GM12878 (cell line): ENCODE measurements around the gene F2RL3. TPM values are rescaled to one million over a fixed set of nuclear protein-coding genes. Genes with fewer than 3 reads are reported as not detected.

ENCODE experiments used
- ATAC-seq: fragments of 200-7000 bp; cut with Tn5 transposase; 3 replicates; pipeline ENCODE4 v1.9.1; 2020; ENCODE audit warnings: mild to moderate bottlenecking, moderate library complexity
- BruUV-seq: library from RNA; stranded (reverse); fragments of 400-500 nt; replicated peaks from 2 replicates; lab custom pipeline; 2021; lab: Mats Ljungman, UMichigan
- CTCF ChIA-PET: fragments of 300-600 bp; sonication (Branson Sonifier 250); formaldehyde crosslinking; extraction: SDS; loops from one replicate; lab custom pipeline; 2021; ENCODE audit warnings: inconsistent platforms; lab: Yijun Ruan, JAX
- POLR2A ChIA-PET: fragments of 350-600 bp; formaldehyde crosslinking; extraction: SDS; loops from one replicate; lab custom pipeline; 2021; ENCODE audit warnings: inconsistent platforms; lab: Charles Lee
- RAD21 ChIA-PET: fragments of 300-600 bp; sonication (Branson Sonifier 250); formaldehyde crosslinking; loops from one replicate; lab custom pipeline; 2023; ENCODE audit warnings: antibody characterized with exemption; ENCODE audit not compliant: unreplicated experiment; lab: Charles Lee
- SMC1A ChIA-PET: fragments of 300-600 bp; sonication (Branson Sonifier 250); formaldehyde crosslinking; loops from one replicate; lab custom pipeline; 2023; ENCODE audit not compliant: unreplicated experiment, uncharacterized antibody; lab: Charles Lee
- DNase-seq: peaks from one replicate; pipeline ENCODE4 v3.0.0-alpha.2; 2011; ENCODE audit warnings: low read depth, low spot score
- FAIRE-seq: peaks from 3 replicates; lab custom pipeline; 2011; peaks lifted over from hg19 to GRCh38; lab: Jason Lieb, UNC
- H2AFZ ChIP-seq: 2 replicates; pipeline ENCODE4 v1.6.0; 2011; ENCODE audit warnings: low read depth, low read length, control low read depth; ENCODE audit not compliant: control insufficient read depth
- H3K27ac ChIP-seq: 2 replicates; pipeline ENCODE4 v1.5.1; 2011; ENCODE audit warnings: control low read depth; ENCODE audit not compliant: control insufficient read depth, insufficient read depth
- H3K27me3 ChIP-seq, 2 experiments: replicated peaks in 1 of 2; 2 replicates each; pipeline versions ENCODE4 v1.6.0 to v1.6.1; 2011; ENCODE audit warnings: low read length in 1 of 2; ENCODE audit not compliant: control insufficient read depth in 2 of 2, insufficient read depth in 2 of 2
- H3K36me3 ChIP-seq, 2 experiments: 2 replicates each; pipeline ENCODE4 v1.5.1; 2011; ENCODE audit warnings: low read length in 1 of 2; ENCODE audit not compliant: control insufficient read depth in 2 of 2, insufficient read depth in 2 of 2
- H3K4me1 ChIP-seq: 2 replicates; pipeline ENCODE4 v1.6.1; 2011; ENCODE audit warnings: mild to moderate bottlenecking, low read length, moderate library complexity, mixed read lengths; ENCODE audit not compliant: control insufficient read depth, insufficient read depth
- H3K4me2 ChIP-seq: 2 replicates; pipeline ENCODE4 v1.6.0; 2011; ENCODE audit warnings: control low read depth; ENCODE audit not compliant: control insufficient read depth, insufficient read depth
- H3K4me3 ChIP-seq: fragments of 200-600 bp; sonication (generic); 2 replicates; pipeline ENCODE4 v1.5.1; 2016
- H3K79me2 ChIP-seq: 2 replicates; pipeline ENCODE4 v1.6.0; 2011; ENCODE audit warnings: low read length; ENCODE audit not compliant: control insufficient read depth, insufficient read depth
- H3K9ac ChIP-seq: 2 replicates; pipeline ENCODE4 v1.8.0; 2011; ENCODE audit warnings: low read length, control low read depth, mixed read lengths; ENCODE audit not compliant: control insufficient read depth, insufficient read depth
- H3K9me3 ChIP-seq: replicated peaks from 3 replicates; pipeline ENCODE4 v1.5.1; 2011; ENCODE audit warnings: mild to moderate bottlenecking, low read length; ENCODE audit not compliant: control insufficient read depth, insufficient read depth
- H4K20me1 ChIP-seq: 2 replicates; pipeline ENCODE4 v1.6.0; 2011; ENCODE audit not compliant: control insufficient read depth, insufficient read depth
- BHLHE40 ChIP-seq, 2 experiments: fragments of 450-650 bp in 1 of 2; IDR thresholded peaks; 2 replicates each; pipeline ENCODE4 v1.6.1; 2011 to 2017; ENCODE audit warnings: low read depth in 2 of 2, borderline replicate concordance in 1 of 2, improper control_type of control experiment in 1 of 2, low read length in 1 of 2, mild to moderate bottlenecking in 1 of 2
- HDAC2 ChIP-seq: fragments of 200-600 bp; sonication (generic); IDR thresholded peaks from 2 replicates; pipeline ENCODE4 v1.6.1; 2017
- IKZF2 ChIP-seq, 2 experiments: fragments of 450-650 bp; IDR thresholded peaks; 2 replicates each; pipeline ENCODE4 v1.6.1; 2017; ENCODE audit warnings: mild to moderate bottlenecking in 2 of 2, moderate library complexity in 2 of 2
- MEF2A ChIP-seq: IDR thresholded peaks from 2 replicates; pipeline ENCODE4 v1.6.1; 2011; ENCODE audit warnings: low read depth, mild to moderate bottlenecking, low read length, moderate library complexity; ENCODE audit not compliant: insufficient read depth
- NR2C2 ChIP-seq: IDR thresholded peaks from 2 replicates; pipeline ENCODE4 v1.6.1; 2011; ENCODE audit warnings: borderline replicate concordance, low read depth; ENCODE audit not compliant: control insufficient read depth, insufficient read length
- NRF1 ChIP-seq: conservative IDR thresholded peaks from 2 replicates; pipeline ENCODE4 v1.6.1; 2011; ENCODE audit warnings: mild to moderate bottlenecking, low read depth, low read length, improper control_type of control experiment
- PML ChIP-seq: IDR thresholded peaks from 2 replicates; pipeline ENCODE4 v1.6.1; 2012; ENCODE audit warnings: low read length, inconsistent platforms
- SMAD1 ChIP-seq: fragments of 450-650 bp; IDR thresholded peaks from 2 replicates; pipeline ENCODE4 v1.6.1; 2018; ENCODE audit warnings: mild to moderate bottlenecking, low read depth; ENCODE audit not compliant: partially characterized antibody
- SPI1 ChIP-seq: IDR thresholded peaks from 2 replicates; pipeline ENCODE4 v1.6.1; 2011; ENCODE audit warnings: low read depth, mild to moderate bottlenecking, low read length, moderate library complexity, borderline replicate concordance; ENCODE audit not compliant: insufficient read depth
- TAF1 ChIP-seq: IDR thresholded peaks from 2 replicates; pipeline ENCODE4 v1.6.1; 2011; ENCODE audit warnings: mild to moderate bottlenecking, low read depth, low read length, borderline replicate concordance
- ZNF622 ChIP-seq: fragments of 450-650 bp; IDR thresholded peaks from 2 replicates; pipeline ENCODE4 v1.6.1; 2017; ENCODE audit warnings: mild to moderate bottlenecking, inconsistent platforms
- WGBS: methylation state at CpG from one replicate; pipeline ENCODE4 v1.1.6; 2016; ENCODE audit warnings: low lambda C conversion rate; ENCODE audit not compliant: insufficient replicate concordance, insufficient coverage; ENCODE audit errors: missing lambda C conversion rate; 5-methylcytosine and 5-hydroxymethylcytosine counted together
- in situ Hi-C: fragments of 300-500 bp; cut with MboI; formaldehyde crosslinking; loops from 9 replicates; pipeline ENCODE4 v1.14.3; 2018; ENCODE audit warnings: mixed read lengths
- intact Hi-C: fragments of 100-400 bp; cut with micrococcal nuclease; formaldehyde crosslinking; loops from one replicate; pipeline ENCODE4 v1.14.2; 2022; ENCODE audit not compliant: unreplicated experiment
- polyA plus RNA-seq, 11 experiments: library from polyadenylated mRNA; depleted of rRNA in 4 of 11; unstranded in 6 of 11; stranded (reverse) in 5 of 11; fragments of >200 nt; fragmentation: Nextera tagmentation in 4 of 11; fragmentation: Illumina TruSeq in 1 of 11; extraction: Ambion mirVana in 4 of 11; extraction: Trizol in 1 of 11; gene quantifications; 1 replicate in 1 of 11; 2 replicates in 10 of 11; pipeline versions ENCODE4 v1.2.1 to v1.2.3, GENCODE V29; 2011 to 2016; ENCODE audit warnings: inconsistent platforms in 2 of 11, missing spikeins in 2 of 11, low read depth in 1 of 11
- total RNA-seq, 4 experiments: library from RNA; depleted of rRNA in 3 of 4; stranded (reverse); fragments of >200 nt in 3 of 4; fragmentation: Illumina TruSeq in 1 of 4; extraction: Trizol in 1 of 4; gene quantifications; 2 replicates each; pipeline versions ENCODE4 v1.2.1 to v1.2.3, GENCODE V29; 2013 to 2021
- TF ChIP-seq, protein P1 (sequence below): fragments of 450-650 bp; IDR thresholded peaks from 2 replicates; pipeline ENCODE4 v1.6.1; 2014; ENCODE audit warnings: mild to moderate bottlenecking
- TF ChIP-seq, protein P2 (sequence below): fragments of 450-650 bp; formaldehyde crosslinking; IDR thresholded peaks from 2 replicates; pipeline ENCODE4 v1.4.0; 2022; ENCODE audit warnings: mild to moderate bottlenecking, moderate library complexity
- TF ChIP-seq, protein P3 (sequence below): fragments of 450-650 bp; IDR thresholded peaks from 2 replicates; pipeline ENCODE4 v1.6.1; 2017; ENCODE audit warnings: mild to moderate bottlenecking, moderate library complexity

Gene F2RL3
- total and polyA plus RNA-seq, 10 of the 15 experiments (the other 5 are each of a cell fraction or from before 2014, with no cell fraction given), result 0.01 to 1.2 (median 0.29) TPM

DNA sequence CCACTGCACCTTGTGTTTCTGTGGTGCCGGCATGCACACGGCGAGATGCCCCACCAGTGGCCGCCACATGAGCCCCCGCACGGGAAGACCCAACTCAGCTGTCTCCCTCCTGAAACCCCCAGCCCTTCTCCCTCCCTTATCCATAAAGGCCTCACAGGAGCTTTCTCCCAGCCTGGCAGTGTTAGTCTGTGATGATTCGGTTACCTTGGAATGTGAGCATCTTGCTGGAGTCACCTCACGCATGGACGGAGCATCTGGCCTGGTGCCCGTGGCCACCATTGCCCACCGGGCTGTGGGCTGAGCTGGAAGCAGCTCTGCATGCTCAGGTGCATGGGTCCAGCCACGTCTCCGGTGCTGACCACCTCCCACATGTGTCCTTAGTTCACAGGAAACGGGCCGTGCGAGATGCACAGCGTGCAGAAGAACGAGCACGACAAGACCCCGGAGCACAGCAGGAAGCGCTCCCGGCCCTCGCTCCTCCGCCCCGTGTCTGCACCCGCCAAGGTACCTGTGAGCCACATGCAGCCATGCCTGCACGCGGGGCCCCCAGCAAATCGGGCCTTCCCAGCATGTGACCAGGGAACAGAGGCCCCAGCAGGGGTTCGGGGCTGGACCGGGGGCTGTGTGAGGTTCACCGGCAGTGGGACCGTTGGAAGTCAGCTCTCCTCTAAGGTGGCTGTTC, 37.6 kb upstream of the F2RL3 start:
- no peaks in the 10 kb centered on the region for H3K27me3 ChIP-seq
- CTCF ChIA-PET, result no interaction called here
- WGBS, result 96% methylated on average over 33 of the region's 33 CpGs
- BruUV-seq, result no TSS peak
- intact Hi-C loops (no loop called here), in situ Hi-C loops (no loop called here)
- H3K9me3 ChIP-seq, result no peaks in the 10 kb centered on the region
- DNase-seq (no peak), ATAC-seq (no peak), FAIRE-seq (no peak)
- H2AFZ ChIP-seq, result no peak overlapping the region
- no peak overlapping the region for H3K9ac ChIP-seq
- no peaks in the 10 kb centered on the region for H4K20me1 ChIP-seq
- H3K27ac ChIP-seq, result no peak overlapping the region
- SMC1A ChIA-PET, result no interaction called here
- POLR2A ChIA-PET, result no interaction called here
- no peak overlapping the region for H3K4me2 ChIP-seq
- H3K4me1 ChIP-seq, result no peaks in the 10 kb centered on the region
- TF ChIP-seq NRF1 (no peak), NR2C2 (no peak), ZNF622 (no peak), MEF2A (no peak), SPI1 (no peak), HDAC2 (no peak), TAF1 (no peak), IKZF2 (IDR thresholded peaks at IDR 0.05) (no peak), PML (no peak), BHLHE40 (IDR thresholded peaks at IDR 0.05; ENCODE audit: borderline replicate concordance in 1 of 2, low read depth in 2 of 2, low read length in 1 of 2) (no peak), SMAD1 (no peak)
- TF ChIP-seq, protein P1, sequence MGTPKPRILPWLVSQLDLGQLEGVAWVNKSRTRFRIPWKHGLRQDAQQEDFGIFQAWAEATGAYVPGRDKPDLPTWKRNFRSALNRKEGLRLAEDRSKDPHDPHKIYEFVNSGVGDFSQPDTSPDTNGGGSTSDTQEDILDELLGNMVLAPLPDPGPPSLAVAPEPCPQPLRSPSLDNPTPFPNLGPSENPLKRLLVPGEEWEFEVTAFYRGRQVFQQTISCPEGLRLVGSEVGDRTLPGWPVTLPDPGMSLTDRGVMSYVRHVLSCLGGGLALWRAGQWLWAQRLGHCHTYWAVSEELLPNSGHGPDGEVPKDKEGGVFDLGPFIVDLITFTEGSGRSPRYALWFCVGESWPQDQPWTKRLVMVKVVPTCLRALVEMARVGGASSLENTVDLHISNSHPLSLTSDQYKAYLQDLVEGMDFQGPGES, result no peak
- TF ChIP-seq, protein P2, sequence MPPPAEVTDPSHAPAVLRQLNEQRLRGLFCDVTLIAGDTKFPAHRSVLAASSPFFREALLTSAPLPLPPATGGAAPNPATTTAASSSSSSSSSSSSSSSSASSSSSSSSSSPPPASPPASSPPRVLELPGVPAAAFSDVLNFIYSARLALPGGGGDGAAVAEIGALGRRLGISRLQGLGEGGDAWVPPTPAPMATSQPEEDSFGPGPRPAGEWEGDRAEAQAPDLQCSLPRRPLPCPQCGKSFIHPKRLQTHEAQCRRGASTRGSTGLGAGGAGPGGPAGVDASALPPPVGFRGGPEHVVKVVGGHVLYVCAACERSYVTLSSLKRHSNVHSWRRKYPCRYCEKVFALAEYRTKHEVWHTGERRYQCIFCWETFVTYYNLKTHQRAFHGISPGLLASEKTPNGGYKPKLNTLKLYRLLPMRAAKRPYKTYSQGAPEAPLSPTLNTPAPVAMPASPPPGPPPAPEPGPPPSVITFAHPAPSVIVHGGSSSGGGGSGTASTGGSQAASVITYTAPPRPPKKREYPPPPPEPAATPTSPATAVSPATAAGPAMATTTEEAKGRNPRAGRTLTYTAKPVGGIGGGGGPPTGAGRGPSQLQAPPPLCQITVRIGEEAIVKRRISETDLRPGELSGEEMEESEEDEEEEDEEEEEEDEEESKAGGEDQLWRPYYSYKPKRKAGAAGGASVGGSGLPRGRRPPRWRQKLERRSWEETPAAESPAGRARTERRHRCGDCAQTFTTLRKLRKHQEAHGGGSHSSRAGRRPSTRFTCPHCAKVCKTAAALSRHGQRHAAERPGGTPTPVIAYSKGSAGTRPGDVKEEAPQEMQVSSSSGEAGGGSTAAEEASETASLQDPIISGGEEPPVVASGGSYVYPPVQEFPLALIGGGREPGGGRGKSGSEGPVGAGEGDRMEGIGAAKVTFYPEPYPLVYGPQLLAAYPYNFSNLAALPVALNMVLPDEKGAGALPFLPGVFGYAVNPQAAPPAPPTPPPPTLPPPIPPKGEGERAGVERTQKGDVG (CRISPR knock-in tag), result no peak
- TF ChIP-seq, protein P3, sequence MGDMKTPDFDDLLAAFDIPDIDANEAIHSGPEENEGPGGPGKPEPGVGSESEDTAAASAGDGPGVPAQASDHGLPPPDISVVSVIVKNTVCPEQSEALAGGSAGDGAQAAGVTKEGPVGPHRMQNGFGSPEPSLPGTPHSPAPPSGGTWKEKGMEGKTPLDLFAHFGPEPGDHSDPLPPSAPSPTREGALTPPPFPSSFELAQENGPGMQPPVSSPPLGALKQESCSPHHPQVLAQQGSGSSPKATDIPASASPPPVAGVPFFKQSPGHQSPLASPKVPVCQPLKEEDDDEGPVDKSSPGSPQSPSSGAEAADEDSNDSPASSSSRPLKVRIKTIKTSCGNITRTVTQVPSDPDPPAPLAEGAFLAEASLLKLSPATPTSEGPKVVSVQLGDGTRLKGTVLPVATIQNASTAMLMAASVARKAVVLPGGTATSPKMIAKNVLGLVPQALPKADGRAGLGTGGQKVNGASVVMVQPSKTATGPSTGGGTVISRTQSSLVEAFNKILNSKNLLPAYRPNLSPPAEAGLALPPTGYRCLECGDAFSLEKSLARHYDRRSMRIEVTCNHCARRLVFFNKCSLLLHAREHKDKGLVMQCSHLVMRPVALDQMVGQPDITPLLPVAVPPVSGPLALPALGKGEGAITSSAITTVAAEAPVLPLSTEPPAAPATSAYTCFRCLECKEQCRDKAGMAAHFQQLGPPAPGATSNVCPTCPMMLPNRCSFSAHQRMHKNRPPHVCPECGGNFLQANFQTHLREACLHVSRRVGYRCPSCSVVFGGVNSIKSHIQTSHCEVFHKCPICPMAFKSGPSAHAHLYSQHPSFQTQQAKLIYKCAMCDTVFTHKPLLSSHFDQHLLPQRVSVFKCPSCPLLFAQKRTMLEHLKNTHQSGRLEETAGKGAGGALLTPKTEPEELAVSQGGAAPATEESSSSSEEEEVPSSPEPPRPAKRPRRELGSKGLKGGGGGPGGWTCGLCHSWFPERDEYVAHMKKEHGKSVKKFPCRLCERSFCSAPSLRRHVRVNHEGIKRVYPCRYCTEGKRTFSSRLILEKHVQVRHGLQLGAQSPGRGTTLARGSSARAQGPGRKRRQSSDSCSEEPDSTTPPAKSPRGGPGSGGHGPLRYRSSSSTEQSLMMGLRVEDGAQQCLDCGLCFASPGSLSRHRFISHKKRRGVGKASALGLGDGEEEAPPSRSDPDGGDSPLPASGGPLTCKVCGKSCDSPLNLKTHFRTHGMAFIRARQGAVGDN, result no peak
- H3K79me2 ChIP-seq, result no peaks in the 10 kb centered on the region
- RAD21 ChIA-PET, result no interaction called here
- no peak overlapping the region for H3K4me3 ChIP-seq
- peaks cover 26 to 30% of the 10 kb centered on the region in 2 experiments; a peak in 3 of 4 replicates for H3K36me3 ChIP-seq
